ENCODE results near the gene TGFA.

Gene TGFA

DNA sequence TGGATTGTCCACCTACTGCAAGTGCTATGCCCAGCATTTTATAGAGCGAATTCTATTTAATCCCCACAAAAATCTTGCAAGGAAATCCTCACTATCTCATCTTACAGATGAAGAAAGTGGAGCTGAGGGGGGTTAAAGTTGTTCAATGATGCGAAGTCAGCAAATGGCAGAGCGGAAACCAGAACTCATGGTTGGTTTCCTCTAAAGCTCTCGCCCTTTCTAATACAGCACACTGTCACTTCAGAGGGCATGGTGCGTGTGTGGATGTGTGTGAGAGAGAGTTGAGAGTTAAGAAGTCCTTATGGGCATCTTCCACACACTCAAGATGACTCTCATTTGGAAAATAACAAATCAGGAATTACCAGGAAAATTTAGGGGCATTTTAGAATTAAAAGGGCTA, 78.4 kb downstream of the TGFA start:
- H3K36me3 ChIP-seq (ENCODE audit: control insufficient read depth in 2 of 2, insufficient read depth in 2 of 2, low read length in 2 of 2): no peaks in the 10 kb centered on the region
- H3K4me1 ChIP-seq (ENCODE audit: control insufficient read depth, insufficient read depth, low read length): peaks cover 2% of the 10 kb centered on the region
- no peak overlapping the region for H3K9ac ChIP-seq (ENCODE audit: low read length in 2 of 2)
- no peaks in the 10 kb centered on the region for H3K9me3 ChIP-seq (ENCODE audit: control insufficient read depth in 2 of 2, low read length in 2 of 2)
- H3K4me3 ChIP-seq (ENCODE audit: low read length in 2 of 2): no peak overlapping the region
- H3K27ac ChIP-seq (ENCODE audit: low read length): no peak overlapping the region
- no peaks in the 10 kb centered on the region for H3K27me3 ChIP-seq (ENCODE audit: control insufficient read depth in 1 of 2, insufficient read depth in 2 of 2, low read length in 2 of 2)

DNA sequence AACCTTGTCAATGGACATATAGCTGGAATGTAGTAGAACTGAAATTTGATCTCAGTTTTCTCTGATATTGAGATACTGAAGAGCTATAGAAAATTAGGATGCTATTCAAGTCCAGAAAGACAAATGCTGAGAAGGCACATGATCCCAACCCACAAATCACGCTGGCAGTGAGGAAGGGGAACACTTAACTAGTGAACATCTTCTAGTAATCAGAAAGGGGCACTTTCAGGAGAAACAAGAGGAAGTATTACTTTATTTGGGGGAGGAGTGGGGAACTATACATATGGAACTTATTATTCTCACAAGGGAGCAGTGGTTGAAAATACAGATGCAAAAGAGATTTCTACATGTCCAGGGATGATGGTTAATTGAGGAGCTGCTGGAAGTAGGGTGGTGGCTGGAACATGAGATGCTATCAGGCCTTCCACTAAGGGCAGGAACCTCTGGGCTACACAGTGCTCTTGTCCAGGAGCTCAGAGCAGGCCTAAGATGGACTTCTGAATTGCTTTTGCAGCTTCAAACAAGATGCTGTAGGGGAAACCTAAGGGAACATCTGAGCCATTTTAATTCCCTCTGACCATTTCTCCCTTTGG, 79.3 kb downstream of the TGFA start:
- Histone ChIP-seq H3K36me3 (ENCODE audit: control insufficient read depth in 2 of 2, insufficient read depth in 2 of 2, low read length in 2 of 2) (no peaks in the 10 kb centered on the region), H3K9ac (ENCODE audit: low read length in 2 of 2) (no peak overlapping the region), H3K9me3 (ENCODE audit: control insufficient read depth in 2 of 2, low read length in 2 of 2) (no peaks in the 10 kb centered on the region), H3K4me1 (ENCODE audit: control insufficient read depth, insufficient read depth, low read length) (peaks cover 2% of the 10 kb centered on the region), H3K27ac (ENCODE audit: low read length) (no peak overlapping the region), H3K27me3 (ENCODE audit: control insufficient read depth in 1 of 2, insufficient read depth in 2 of 2, low read length in 2 of 2) (no peaks in the 10 kb centered on the region), H3K4me3 (ENCODE audit: low read length in 2 of 2) (no peak overlapping the region)

DNA sequence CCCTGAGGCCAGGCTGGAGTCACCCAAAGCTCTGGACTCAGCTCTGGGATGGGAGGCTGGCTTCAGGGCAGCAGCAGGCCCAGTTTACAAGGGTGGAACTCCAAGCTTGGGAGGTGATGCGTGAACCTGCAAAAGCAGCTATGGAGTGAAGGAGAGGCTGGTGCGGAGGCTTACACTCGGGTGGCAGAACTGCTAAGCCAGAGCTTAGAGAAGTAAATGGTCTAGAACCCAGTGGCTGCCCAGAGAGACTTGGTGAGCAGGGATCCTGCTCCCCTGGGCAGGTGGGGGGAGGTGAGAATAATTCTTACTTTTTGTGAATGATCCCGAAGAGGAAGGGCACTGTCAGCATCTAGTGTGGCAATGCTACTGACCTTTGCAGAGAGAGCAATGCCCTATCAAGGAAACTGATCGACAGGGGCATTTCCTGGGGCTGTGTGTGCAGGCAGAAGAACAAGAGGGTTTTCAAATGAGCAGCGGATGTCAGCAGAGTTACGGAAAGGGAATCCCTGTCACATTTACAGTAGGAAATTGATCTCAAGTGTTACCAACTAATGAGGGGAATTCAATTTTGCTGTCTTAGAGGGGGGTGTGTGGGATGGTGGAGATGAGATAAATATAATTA, 80.4 kb downstream of the TGFA start:
- Histone ChIP-seq H3K27ac (ENCODE audit: low read length) (no peak overlapping the region), H3K9ac (ENCODE audit: low read length in 2 of 2) (no peak overlapping the region), H3K36me3 (ENCODE audit: control insufficient read depth in 2 of 2, insufficient read depth in 2 of 2, low read length in 2 of 2) (no peaks in the 10 kb centered on the region), H3K27me3 (ENCODE audit: control insufficient read depth in 1 of 2, insufficient read depth in 2 of 2, low read length in 2 of 2) (no peaks in the 10 kb centered on the region), H3K9me3 (ENCODE audit: control insufficient read depth in 2 of 2, low read length in 2 of 2) (no peaks in the 10 kb centered on the region), H3K4me1 (ENCODE audit: control insufficient read depth, insufficient read depth, low read length) (peaks cover 2% of the 10 kb centered on the region), H3K4me3 (ENCODE audit: low read length in 2 of 2) (no peak overlapping the region)

DNA sequence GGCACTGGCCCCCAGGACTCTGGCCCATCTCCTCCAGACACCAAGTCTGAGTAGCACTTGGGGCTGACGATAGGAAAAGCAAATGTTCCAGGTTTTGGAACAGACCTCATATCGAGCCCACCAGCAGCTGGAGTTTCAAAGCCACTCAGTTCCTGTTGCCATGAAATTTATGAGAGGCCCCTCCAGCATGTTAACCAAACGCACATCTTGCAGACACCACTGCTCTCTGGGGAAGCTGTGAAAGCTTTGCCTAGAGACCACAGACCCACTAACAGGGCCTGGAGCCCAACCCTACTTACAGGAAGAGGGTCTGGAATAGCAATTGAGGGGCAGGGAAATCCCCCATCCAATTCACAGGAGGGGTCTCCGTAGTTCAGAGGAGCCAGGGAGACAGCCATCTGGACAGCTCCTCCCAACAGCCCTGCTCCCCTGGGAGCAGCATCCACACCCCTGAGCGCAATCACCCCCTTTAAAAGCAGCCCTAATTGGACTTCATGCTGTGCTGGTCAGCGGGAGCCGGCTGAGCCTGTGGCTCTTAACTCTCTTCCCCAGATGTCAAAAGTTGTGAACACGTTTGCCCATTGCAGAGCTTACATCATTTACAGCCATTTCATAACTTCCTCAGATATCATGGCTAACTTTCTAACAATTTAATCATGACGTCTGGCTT, 81.3 kb downstream of the TGFA start:
- H3K9me3 ChIP-seq (ENCODE audit: control insufficient read depth in 2 of 2, low read length in 2 of 2): no peaks in the 10 kb centered on the region
- no peaks in the 10 kb centered on the region for H3K36me3 ChIP-seq (ENCODE audit: control insufficient read depth in 2 of 2, insufficient read depth in 2 of 2, low read length in 2 of 2)
- no peak overlapping the region for H3K9ac ChIP-seq (ENCODE audit: low read length in 2 of 2)
- H3K4me1 ChIP-seq (ENCODE audit: control insufficient read depth, insufficient read depth, low read length): peaks cover 2% of the 10 kb centered on the region
- no peak overlapping the region for H3K27ac ChIP-seq (ENCODE audit: low read length)
- H3K4me3 ChIP-seq (ENCODE audit: low read length in 2 of 2): no peak overlapping the region
- no peaks in the 10 kb centered on the region for H3K27me3 ChIP-seq (ENCODE audit: control insufficient read depth in 1 of 2, insufficient read depth in 2 of 2, low read length in 2 of 2)

DNA sequence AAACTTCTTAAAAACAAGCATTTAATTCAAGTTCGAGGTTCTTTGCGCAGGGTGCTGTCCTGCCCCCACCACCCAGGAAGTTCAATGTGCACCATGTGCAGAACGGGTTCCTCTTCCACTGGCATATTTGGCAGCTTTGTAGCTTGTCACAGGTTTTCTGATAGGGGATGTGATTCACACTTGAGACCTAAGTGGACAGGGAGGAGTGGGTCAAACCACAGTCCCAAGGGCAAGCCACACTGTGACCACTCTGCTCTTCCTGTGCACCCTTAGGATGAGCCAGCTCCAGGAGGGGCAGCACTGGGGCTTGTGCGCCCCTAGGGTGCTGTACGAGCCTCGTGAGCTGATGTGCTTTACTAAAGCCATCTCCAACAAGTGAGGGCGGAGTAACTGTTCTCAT, 82.5 kb downstream of the TGFA start:
- Histone ChIP-seq H3K9me3 (ENCODE audit: control insufficient read depth in 2 of 2, low read length in 2 of 2) (no peaks in the 10 kb centered on the region), H3K27me3 (ENCODE audit: control insufficient read depth in 1 of 2, insufficient read depth in 2 of 2, low read length in 2 of 2) (no peaks in the 10 kb centered on the region), H3K9ac (ENCODE audit: low read length in 2 of 2) (no peak overlapping the region), H3K36me3 (ENCODE audit: control insufficient read depth in 2 of 2, insufficient read depth in 2 of 2, low read length in 2 of 2) (no peaks in the 10 kb centered on the region), H3K4me1 (ENCODE audit: control insufficient read depth, insufficient read depth, low read length) (peaks cover 2% of the 10 kb centered on the region), H3K4me3 (ENCODE audit: low read length in 2 of 2) (no peak overlapping the region), H3K27ac (ENCODE audit: low read length) (no peak overlapping the region)

DNA sequence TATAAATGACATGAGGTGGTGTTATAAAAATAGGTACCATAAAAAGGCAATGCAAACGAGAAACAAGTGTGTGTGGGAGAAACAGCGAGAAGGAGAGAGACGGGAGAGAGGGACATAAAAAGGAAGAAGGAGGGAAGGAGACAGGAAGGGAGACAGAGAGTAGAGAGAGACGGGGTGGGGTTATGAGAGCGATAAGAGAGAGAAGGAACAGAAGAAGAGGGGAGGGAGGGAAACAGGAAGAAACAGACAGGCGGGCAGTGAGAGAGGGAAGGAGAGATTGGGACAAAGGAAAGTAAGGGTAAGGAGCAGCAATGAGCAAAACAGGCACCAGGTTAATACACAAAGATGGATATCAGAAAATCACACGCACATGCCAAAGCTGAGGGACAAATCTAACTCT, 83.7 kb downstream of the TGFA start:
- Histone ChIP-seq H3K36me3 (ENCODE audit: control insufficient read depth in 2 of 2, insufficient read depth in 2 of 2, low read length in 2 of 2) (no peaks in the 10 kb centered on the region), H3K27ac (ENCODE audit: low read length) (no peak overlapping the region), H3K4me3 (ENCODE audit: low read length in 2 of 2) (no peak overlapping the region), H3K9me3 (ENCODE audit: control insufficient read depth in 2 of 2, low read length in 2 of 2) (no peaks in the 10 kb centered on the region), H3K4me1 (ENCODE audit: control insufficient read depth, insufficient read depth, low read length) (peaks cover 2% of the 10 kb centered on the region), H3K27me3 (ENCODE audit: control insufficient read depth in 1 of 2, insufficient read depth in 2 of 2, low read length in 2 of 2) (no peaks in the 10 kb centered on the region), H3K9ac (ENCODE audit: low read length in 2 of 2) (no peak overlapping the region)

DNA sequence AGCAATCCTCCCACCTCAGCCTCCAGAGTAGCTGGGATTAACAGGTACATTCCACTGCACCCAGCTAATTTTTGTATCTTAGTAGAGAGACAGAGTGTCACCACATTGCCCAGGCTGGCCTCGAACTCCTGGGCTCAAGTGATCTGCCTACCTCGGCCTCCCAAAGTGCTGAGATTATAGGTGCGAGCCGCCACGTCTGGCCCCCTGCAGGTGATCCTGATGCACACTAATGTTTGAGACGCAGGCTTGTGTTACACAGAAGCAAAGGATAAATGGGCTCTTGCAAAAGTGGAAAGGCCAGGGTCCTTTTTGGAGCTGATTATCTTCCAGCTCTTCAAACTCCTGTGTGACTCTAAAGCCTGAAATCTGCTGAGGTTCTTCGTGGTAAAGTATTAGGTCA, 84.2 kb downstream of the TGFA start:
- no peak overlapping the region for H3K4me3 ChIP-seq (ENCODE audit: low read length in 2 of 2)
- H3K36me3 ChIP-seq (ENCODE audit: control insufficient read depth in 2 of 2, insufficient read depth in 2 of 2, low read length in 2 of 2): no peaks in the 10 kb centered on the region
- H3K9ac ChIP-seq (ENCODE audit: low read length in 2 of 2): no peak overlapping the region
- no peaks in the 10 kb centered on the region for H3K27me3 ChIP-seq (ENCODE audit: control insufficient read depth in 1 of 2, insufficient read depth in 2 of 2, low read length in 2 of 2)
- peaks cover 2% of the 10 kb centered on the region for H3K4me1 ChIP-seq (ENCODE audit: control insufficient read depth, insufficient read depth, low read length)
- H3K27ac ChIP-seq (ENCODE audit: low read length): no peak overlapping the region
- no peaks in the 10 kb centered on the region for H3K9me3 ChIP-seq (ENCODE audit: control insufficient read depth in 2 of 2, low read length in 2 of 2)

DNA sequence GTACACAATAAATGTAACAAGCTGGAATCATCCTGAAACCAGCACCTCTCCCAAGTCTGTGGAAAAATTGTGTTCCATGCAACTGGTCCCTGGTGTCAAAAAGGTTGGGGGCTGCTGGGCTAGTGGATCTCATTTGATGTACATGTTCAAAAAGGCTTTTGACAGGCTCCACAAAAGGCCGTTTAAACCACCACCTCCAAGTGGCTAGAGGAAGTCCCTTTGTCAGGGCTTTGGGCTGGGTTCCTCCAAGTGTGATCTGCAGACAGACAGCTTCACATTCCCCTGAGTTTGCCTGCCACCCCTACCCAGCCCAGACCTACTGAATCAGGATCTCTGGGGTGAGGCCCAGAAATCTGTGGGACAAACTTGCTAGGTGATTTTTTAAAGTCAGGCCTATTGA, 84.7 kb downstream of the TGFA start:
- H3K9ac ChIP-seq (ENCODE audit: low read length in 2 of 2): no peak overlapping the region
- H3K27ac ChIP-seq (ENCODE audit: low read length): no peak overlapping the region
- H3K4me1 ChIP-seq (ENCODE audit: control insufficient read depth, insufficient read depth, low read length): peaks cover 2% of the 10 kb centered on the region
- no peaks in the 10 kb centered on the region for H3K36me3 ChIP-seq (ENCODE audit: control insufficient read depth in 2 of 2, insufficient read depth in 2 of 2, low read length in 2 of 2)
- no peaks in the 10 kb centered on the region for H3K27me3 ChIP-seq (ENCODE audit: control insufficient read depth in 1 of 2, insufficient read depth in 2 of 2, low read length in 2 of 2)
- H3K4me3 ChIP-seq (ENCODE audit: low read length in 2 of 2): no peak overlapping the region
- H3K9me3 ChIP-seq (ENCODE audit: control insufficient read depth in 2 of 2, low read length in 2 of 2): no peaks in the 10 kb centered on the region

DNA sequence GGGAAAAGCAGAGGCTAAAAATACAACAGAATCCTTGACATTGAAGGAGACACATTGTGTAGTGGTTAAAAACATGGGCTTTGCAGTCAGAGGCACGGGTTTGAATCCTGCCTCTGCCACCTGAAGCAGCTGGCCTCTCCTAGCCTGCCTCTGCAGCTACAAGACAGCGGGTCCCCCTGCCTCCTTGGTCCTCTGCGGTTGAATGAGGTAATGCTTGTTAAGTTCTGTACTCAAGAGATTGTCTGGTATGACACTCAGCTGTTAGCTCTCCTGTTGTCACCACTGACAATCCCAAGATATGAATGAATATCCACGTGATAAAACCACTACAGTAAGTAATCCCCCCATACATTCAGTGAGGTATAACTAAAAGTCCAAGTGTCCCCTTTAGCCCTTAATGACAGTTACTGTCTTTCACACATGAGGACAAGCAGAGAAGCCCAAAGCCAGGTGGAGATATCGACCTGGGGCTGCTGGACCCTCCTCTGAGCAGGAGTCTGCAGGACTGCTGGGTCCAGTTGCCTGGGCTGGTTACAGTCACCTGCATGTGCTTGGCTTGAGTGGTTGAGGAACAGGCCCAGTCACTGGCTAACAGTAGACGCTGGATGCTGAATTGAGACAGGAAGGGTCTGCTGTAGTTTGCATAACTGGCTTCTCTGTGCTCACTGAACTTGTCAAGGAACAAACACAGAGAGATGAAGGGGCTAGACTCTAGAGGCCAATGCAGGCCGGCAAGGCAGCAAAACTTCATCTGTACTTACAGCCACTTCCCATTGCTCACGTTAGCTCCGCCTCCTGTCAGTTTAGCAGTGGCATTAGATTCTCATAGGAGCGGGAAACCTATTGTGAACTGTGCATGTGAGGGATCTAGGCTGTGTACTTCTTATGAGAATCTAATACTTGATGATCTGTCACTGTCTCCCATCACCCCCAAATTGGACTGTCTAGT, 85.5 kb downstream of the TGFA start:
- no peaks in the 10 kb centered on the region for H3K9me3 ChIP-seq (ENCODE audit: control insufficient read depth in 2 of 2, low read length in 2 of 2)
- no peak overlapping the region for H3K27ac ChIP-seq (ENCODE audit: low read length)
- peaks cover 2% of the 10 kb centered on the region for H3K4me1 ChIP-seq (ENCODE audit: control insufficient read depth, insufficient read depth, low read length)
- no peak overlapping the region for H3K4me3 ChIP-seq (ENCODE audit: low read length in 2 of 2)
- H3K27me3 ChIP-seq (ENCODE audit: control insufficient read depth in 1 of 2, insufficient read depth in 2 of 2, low read length in 2 of 2): no peaks in the 10 kb centered on the region
- H3K9ac ChIP-seq (ENCODE audit: low read length in 2 of 2): no peak overlapping the region
- H3K36me3 ChIP-seq (ENCODE audit: control insufficient read depth in 2 of 2, insufficient read depth in 2 of 2, low read length in 2 of 2): no peaks in the 10 kb centered on the region

DNA sequence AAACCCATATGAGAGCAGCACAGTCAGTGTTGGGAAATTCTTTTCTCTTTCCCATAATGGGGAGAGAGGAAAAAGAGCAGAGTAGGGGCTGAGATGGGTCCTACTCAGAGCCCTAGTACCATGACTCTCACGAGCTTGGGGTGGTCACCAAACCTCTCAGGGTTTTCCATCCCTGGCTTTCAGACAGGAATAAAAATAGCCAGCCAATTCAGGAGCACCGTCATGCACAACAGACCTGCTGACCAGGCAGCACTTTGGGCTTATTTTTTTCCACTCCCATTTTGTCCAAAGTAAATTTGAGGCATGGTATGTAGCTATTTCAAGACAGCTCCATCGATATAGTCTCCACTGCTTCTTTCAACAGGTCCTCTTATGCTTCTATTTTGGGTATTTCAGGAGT, 86.4 kb downstream of the TGFA start:
- no peak overlapping the region for H3K4me3 ChIP-seq (ENCODE audit: low read length in 2 of 2)
- H3K27ac ChIP-seq (ENCODE audit: low read length): no peak overlapping the region
- peaks cover 2% of the 10 kb centered on the region for H3K4me1 ChIP-seq (ENCODE audit: control insufficient read depth, insufficient read depth, low read length)
- H3K9ac ChIP-seq (ENCODE audit: low read length in 2 of 2): no peak overlapping the region
- H3K9me3 ChIP-seq (ENCODE audit: control insufficient read depth in 2 of 2, low read length in 2 of 2): no peaks in the 10 kb centered on the region
- no peaks in the 10 kb centered on the region for H3K36me3 ChIP-seq (ENCODE audit: control insufficient read depth in 2 of 2, insufficient read depth in 2 of 2, low read length in 2 of 2)
- peaks cover 0 to 4% of the 10 kb centered on the region in 2 donors for H3K27me3 ChIP-seq (ENCODE audit: control insufficient read depth in 1 of 2, insufficient read depth in 2 of 2, low read length in 2 of 2)
